ENCODE data around the gene COASY. TPM values are rescaled to one million over a fixed set of nuclear protein-coding genes. Genes with fewer than 3 reads are reported as not detected.

The COASY gene
- polyA plus RNA-seq, 1 of the 3 experiments (the other 2 are of a cell fraction), result 69.4 TPM

DNA sequence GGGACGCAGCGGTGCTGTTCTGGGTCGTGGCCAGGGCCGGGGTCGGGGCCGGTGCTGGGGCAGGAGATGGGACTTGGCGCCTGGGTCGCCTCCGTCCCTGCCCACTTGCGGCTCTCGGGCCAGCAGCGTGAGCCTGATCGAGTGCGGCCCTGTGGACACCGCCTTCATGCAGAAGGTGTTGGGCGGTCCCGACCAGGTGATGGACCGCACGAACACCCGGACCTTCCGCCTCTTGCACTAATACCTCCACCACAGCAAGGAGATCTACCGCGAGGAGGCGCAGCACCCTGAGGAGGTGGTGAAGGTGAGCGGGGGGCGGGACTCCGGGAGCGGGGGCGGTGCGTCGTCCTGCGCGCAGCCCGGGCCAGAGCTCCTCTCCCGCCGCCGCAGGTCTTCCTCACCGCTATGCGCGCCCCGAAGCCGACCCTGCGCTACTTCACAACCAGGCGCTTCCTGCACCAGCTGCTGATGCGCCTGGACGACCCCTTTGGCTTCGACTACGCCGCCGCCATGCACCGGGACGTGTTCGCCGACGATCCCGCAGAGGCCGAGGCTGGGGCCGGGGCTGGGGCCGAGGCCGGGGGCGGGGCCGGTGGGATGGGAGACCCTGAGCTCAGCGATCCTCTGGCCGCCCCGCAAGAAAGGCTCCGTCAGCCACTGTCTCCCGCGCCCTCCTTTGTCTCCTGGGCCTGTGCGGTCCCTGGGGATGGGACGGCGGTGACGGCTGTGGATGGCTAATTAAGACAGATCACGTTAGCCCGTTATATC is 13.7 kb upstream of the COASY start:
- Histone ChIP-seq H3K4me1 (ENCODE audit: control insufficient read depth in 1 of 2, insufficient read depth in 2 of 2, low read depth in 1 of 2, low read length in 1 of 2) (peaks cover 0 to 6% of the 10 kb centered on the region in 2 experiments; a peak in 1 of 4 replicates), H3K27ac (ENCODE audit: low read depth in 2 of 2, low read length in 1 of 2) (no peak overlapping the region), H3F3A (replicated peaks; ENCODE audit: insufficient read depth) (peaks cover 7% of the 10 kb centered on the region), H3K9ac (no peak overlapping the region), H3K9me2 (no peaks in the 10 kb centered on the region), H3K27me3 (ENCODE audit: insufficient read depth) (no peaks in the 10 kb centered on the region), H4K20me1 (ENCODE audit: insufficient read depth) (no peaks in the 10 kb centered on the region), H3K9me3 (no peaks in the 10 kb centered on the region), H3K4me2 (no peak overlapping the region), H3K4me3 (ENCODE audit: low read depth in 2 of 2, low read length in 1 of 2) (no peak overlapping the region), H2AFZ (ENCODE audit: low read depth) (no peak overlapping the region), H3K79me2 (ENCODE audit: insufficient read depth) (peaks cover 26% of the 10 kb centered on the region; the same call in 1 of the 2 replicates), H3K36me3 (replicated peaks in 1 of 2; ENCODE audit: control insufficient read depth in 1 of 2, insufficient read depth in 2 of 2, low read length in 1 of 2) (peaks cover 3 to 11% of the 10 kb centered on the region in 2 experiments)
- 86% methylated on average over 64 of the region's 74 CpGs for WGBS (ENCODE audit: low lambda C conversion rate)
- peak; percentile 22 for DNase-seq
- TF ChIP-seq GABPA (IDR thresholded peaks at IDR 0.05; ENCODE audit: low read depth) (no peak), EZH2phosphoT487 (IDR thresholded peaks at IDR 0.05; ENCODE audit: borderline replicate concordance, low read depth) (no peak), FOSL2 (IDR thresholded peaks at IDR 0.05; ENCODE audit: borderline replicate concordance, low read depth) (no peak), JUND (IDR thresholded peaks at IDR 0.05) (no peak), RAD21 (IDR thresholded peaks at IDR 0.05; ENCODE audit: low read length) (no peak), YY1 (IDR thresholded peaks at IDR 0.05; ENCODE audit: low read depth) (no peak), FOXJ3 (CRISPR knock-in tag; IDR thresholded peaks at IDR 0.05) (no peak), CHD2 (IDR thresholded peaks at IDR 0.05; ENCODE audit: low read length, partially characterized antibody) (no peak), TCF12 (IDR thresholded peaks at IDR 0.05) (no peak), MEF2A (IDR thresholded peaks at IDR 0.05; ENCODE audit: borderline replicate concordance, low read depth) (no peak), SIN3A (IDR thresholded peaks at IDR 0.05; ENCODE audit: borderline replicate concordance, low read depth, low read length) (no peak), ELF1 (IDR thresholded peaks at IDR 0.05) (no peak), RXRA (IDR thresholded peaks at IDR 0.05; ENCODE audit: borderline replicate concordance, low read depth) (no peak), NFIC (IDR thresholded peaks at IDR 0.05; ENCODE audit: borderline replicate concordance) (no peak)
- TF ChIP-seq, protein P1, sequence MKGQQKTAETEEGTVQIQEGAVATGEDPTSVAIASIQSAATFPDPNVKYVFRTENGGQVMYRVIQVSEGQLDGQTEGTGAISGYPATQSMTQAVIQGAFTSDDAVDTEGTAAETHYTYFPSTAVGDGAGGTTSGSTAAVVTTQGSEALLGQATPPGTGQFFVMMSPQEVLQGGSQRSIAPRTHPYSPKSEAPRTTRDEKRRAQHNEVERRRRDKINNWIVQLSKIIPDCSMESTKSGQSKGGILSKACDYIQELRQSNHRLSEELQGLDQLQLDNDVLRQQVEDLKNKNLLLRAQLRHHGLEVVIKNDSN (IDR thresholded peaks at IDR 0.05; ENCODE audit: borderline replicate concordance, low read depth), result no peak
- TF ChIP-seq, protein P2, sequence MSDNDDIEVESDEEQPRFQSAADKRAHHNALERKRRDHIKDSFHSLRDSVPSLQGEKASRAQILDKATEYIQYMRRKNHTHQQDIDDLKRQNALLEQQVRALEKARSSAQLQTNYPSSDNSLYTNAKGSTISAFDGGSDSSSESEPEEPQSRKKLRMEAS (IDR thresholded peaks at IDR 0.05; ENCODE audit: low read depth), result no peak
- TF ChIP-seq, protein P3, sequence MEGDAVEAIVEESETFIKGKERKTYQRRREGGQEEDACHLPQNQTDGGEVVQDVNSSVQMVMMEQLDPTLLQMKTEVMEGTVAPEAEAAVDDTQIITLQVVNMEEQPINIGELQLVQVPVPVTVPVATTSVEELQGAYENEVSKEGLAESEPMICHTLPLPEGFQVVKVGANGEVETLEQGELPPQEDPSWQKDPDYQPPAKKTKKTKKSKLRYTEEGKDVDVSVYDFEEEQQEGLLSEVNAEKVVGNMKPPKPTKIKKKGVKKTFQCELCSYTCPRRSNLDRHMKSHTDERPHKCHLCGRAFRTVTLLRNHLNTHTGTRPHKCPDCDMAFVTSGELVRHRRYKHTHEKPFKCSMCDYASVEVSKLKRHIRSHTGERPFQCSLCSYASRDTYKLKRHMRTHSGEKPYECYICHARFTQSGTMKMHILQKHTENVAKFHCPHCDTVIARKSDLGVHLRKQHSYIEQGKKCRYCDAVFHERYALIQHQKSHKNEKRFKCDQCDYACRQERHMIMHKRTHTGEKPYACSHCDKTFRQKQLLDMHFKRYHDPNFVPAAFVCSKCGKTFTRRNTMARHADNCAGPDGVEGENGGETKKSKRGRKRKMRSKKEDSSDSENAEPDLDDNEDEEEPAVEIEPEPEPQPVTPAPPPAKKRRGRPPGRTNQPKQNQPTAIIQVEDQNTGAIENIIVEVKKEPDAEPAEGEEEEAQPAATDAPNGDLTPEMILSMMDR (IDR thresholded peaks at IDR 0.05), result no peak
- TF ChIP-seq, protein P4, sequence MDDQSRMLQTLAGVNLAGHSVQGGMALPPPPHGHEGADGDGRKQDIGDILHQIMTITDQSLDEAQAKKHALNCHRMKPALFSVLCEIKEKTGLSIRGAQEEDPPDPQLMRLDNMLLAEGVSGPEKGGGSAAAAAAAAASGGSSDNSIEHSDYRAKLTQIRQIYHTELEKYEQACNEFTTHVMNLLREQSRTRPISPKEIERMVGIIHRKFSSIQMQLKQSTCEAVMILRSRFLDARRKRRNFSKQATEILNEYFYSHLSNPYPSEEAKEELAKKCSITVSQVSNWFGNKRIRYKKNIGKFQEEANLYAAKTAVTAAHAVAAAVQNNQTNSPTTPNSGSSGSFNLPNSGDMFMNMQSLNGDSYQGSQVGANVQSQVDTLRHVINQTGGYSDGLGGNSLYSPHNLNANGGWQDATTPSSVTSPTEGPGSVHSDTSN (IDR thresholded peaks at IDR 0.05), result no peak
- TF ChIP-seq, protein P5, sequence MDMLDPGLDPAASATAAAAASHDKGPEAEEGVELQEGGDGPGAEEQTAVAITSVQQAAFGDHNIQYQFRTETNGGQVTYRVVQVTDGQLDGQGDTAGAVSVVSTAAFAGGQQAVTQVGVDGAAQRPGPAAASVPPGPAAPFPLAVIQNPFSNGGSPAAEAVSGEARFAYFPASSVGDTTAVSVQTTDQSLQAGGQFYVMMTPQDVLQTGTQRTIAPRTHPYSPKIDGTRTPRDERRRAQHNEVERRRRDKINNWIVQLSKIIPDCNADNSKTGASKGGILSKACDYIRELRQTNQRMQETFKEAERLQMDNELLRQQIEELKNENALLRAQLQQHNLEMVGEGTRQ (IDR thresholded peaks at IDR 0.05; ENCODE audit: borderline replicate concordance, low read depth, low read length), result no peak
- TF ChIP-seq, protein P6, sequence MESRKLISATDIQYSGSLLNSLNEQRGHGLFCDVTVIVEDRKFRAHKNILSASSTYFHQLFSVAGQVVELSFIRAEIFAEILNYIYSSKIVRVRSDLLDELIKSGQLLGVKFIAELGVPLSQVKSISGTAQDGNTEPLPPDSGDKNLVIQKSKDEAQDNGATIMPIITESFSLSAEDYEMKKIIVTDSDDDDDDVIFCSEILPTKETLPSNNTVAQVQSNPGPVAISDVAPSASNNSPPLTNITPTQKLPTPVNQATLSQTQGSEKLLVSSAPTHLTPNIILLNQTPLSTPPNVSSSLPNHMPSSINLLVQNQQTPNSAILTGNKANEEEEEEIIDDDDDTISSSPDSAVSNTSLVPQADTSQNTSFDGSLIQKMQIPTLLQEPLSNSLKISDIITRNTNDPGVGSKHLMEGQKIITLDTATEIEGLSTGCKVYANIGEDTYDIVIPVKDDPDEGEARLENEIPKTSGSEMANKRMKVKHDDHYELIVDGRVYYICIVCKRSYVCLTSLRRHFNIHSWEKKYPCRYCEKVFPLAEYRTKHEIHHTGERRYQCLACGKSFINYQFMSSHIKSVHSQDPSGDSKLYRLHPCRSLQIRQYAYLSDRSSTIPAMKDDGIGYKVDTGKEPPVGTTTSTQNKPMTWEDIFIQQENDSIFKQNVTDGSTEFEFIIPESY (IDR thresholded peaks at IDR 0.05; ENCODE audit: borderline replicate concordance, low read depth), result no peak
- CTCF ChIA-PET, result no interaction called here
- POLR2A ChIA-PET, result no interaction called here
